Activated CD4-positive, alpha-beta T cell treated with anti-CD3 and anti-CD28 coated beads for 48 hours (primary cell): ENCODE data around the gene HAGHL.

ENCODE experiments used
- DNase-seq: peaks from one replicate; pipeline ENCODE4 v3.0.0-alpha.2; 2020

The HAGHL gene

DNA sequence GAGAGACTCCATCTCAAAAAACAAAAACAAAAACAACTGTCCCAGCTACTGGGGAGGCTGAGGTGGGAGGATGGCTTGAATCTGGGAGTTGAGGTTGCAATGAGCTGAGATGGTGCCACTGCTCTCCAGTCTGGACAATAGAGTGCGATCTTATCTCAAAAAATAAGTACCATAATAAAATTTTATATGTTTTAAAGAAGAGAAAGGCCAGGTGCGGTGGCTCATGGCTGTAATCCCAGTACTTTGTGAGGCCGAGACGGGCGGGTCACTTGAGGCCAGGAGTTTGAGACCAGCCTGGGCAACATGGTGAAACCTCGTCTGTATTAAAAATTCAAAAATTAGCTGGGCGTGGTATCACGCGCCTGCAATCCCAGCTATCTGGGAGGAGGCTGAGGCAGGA lies 49.9 kb downstream of the HAGHL start:
- no peak for DNase-seq

DNA sequence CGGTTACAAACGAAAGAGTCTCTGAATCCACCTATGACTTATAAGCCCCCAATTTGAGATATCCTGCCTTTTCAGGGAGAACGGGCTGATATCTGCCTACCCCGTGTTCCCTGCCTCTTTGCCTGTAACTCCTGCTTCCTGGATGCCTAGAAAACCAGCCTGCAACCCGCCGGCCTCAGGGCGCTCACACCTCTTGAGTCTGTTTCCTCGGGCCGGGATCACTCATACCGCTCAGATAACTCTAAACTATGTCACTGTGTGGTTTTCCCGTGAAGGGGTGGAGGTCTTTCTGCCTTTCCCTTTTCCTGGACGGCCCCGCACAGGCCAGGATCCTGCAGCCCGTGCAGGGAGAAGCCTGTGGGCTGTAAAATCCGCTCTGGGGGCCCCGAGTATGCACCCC lies 50.9 kb downstream of the HAGHL start:
- no peak for DNase-seq

DNA sequence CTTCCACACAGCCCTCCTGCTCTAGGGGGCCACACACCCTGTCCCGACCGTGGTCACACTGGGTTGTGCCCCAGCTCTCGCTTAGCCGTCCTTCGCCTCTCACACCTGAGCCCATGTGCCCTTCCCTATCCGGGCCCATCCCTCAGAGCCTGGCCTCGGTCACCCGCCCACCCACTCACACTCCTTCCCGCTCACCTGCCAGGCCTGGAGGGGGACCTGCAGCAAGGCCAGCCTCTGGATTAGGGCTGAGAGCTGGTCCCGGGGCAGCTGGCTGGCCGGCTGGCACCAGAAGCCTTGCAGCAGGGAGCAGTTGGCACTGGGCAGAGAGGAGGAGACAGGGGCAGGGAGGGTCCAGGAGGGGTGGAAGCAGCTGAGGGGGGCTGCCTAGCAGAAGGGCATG lies 51.5 kb downstream of the HAGHL start:
- no peak for DNase-seq

DNA sequence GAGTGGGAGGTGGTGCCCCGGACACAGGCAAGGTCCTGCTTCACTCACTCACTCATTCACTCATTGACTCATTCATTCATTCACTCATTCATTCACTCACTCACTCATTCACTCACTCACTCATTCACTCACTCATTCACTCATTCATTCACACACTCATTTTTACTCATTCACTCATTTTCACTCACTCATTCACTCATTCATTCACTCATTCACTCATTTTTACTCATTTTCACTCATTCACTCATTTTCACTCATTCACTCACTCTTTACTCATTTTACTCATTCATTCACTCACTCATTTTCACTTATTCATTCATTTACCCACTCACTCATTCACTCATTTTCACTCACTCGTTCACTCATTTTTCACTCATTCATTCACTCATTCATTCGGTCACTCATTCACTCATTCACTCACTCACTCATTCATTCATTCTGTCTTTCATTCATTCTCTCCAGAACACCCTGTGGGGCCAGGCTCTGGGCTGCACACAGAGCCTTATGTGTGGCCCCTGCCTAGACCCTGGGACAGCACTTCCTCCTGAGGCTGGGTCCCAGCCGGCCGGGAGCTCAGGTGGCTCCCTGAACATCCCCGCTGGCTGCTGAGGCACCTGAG lies 52.1 kb downstream of the HAGHL start:
- no peak for DNase-seq
